ENCODE results near the gene SNAP25.

GRCh38 chr20:10185741-10186558 lies 32.7 kb upstream of the SNAP25 start:
- TF ChIP-seq CTCF (IDR thresholded peaks at IDR 0.05 in 8 of 11, conservative IDR thresholded peaks at IDR 0.05 in 3 of 11) (no peak), POLR2A (IDR thresholded peaks at IDR 0.05) (no peak)
